Epidermal melanocyte (primary cell): ENCODE measurements around the gene ETF1.

ENCODE experiments used
- DNase-seq: peaks from one replicate; pipeline ENCODE4 v3.0.0; 2011; ENCODE audit warnings: low spot score; ENCODE audit not compliant: insufficient read length

The ETF1 gene

GRCh38 chr5:138563340-138564118, 20.5 kb upstream of the ETF1 start:
- no peak for DNase-seq

GRCh38 chr5:138560971-138561370, 17.9 kb upstream of the ETF1 start:
- DNase-seq: no peak

- no peak for DNase-seq
Measured at GRCh38 chr5:138559937-138560336, 16.9 kb upstream of the ETF1 start.

GRCh38 chr5:138557677-138558076, 14.6 kb upstream of the ETF1 start:
- DNase-seq: no peak

GRCh38 chr5:138554143-138554542, 11.1 kb upstream of the ETF1 start:
- no peak for DNase-seq

- DNase-seq: no peak
Measured at GRCh38 chr5:138553437-138554095, 10.5 kb upstream of the ETF1 start.

GRCh38 chr5:138552657-138553056, 9.6 kb upstream of the ETF1 start:
- DNase-seq: no peak

- no peak for DNase-seq
Measured at GRCh38 chr5:138549414-138549813, 6.4 kb upstream of the ETF1 start.

GRCh38 chr5:138545919-138546562, 3.0 kb upstream of the ETF1 start:
- no peak for DNase-seq

GRCh38 chr5:138544181-138545134, 1.4 kb upstream of the ETF1 start:
- no peak for DNase-seq

- DNase-seq: no peak
Measured at GRCh38 chr5:138543730-138544104, 681 bp upstream of the ETF1 start.

- DNase-seq: no peak
Measured at GRCh38 chr5:138542180-138542955, 668 bp downstream of the ETF1 start.

GRCh38 chr5:138541511-138542179, 1.4 kb downstream of the ETF1 start:
- DNase-seq: no peak

GRCh38 chr5:138539791-138540190, 3.2 kb downstream of the ETF1 start:
- DNase-seq: no peak

- DNase-seq: no peak
Measured at GRCh38 chr5:138538943-138539627, 4.0 kb downstream of the ETF1 start.

GRCh38 chr5:138536665-138537315, 6.2 kb downstream of the ETF1 start:
- peak; percentile 34 for DNase-seq

- DNase-seq: no peak
Measured at GRCh38 chr5:138536215-138536614, 6.8 kb downstream of the ETF1 start.

GRCh38 chr5:138533973-138534941, 8.8 kb downstream of the ETF1 start:
- DNase-seq: no peak
